H1 (cell line): ENCODE data around the gene TADA2B. TPM values are rescaled to one million over a fixed set of nuclear protein-coding genes. Genes with fewer than 3 reads are reported as not detected.

Experiments
- CTCF ChIA-PET: fragments of 300-600 bp; sonication (Branson Sonifier 250); formaldehyde crosslinking; loops from one replicate; lab custom pipeline; 2021; ENCODE audit not compliant: partially characterized antibody; lab: Charles Lee
- POLR2A ChIA-PET: fragments of 300-600 bp; sonication (Branson Sonifier 250); formaldehyde crosslinking; loops from one replicate; lab custom pipeline; 2021; ENCODE audit warnings: inconsistent platforms; ENCODE audit not compliant: partially characterized antibody; lab: Charles Lee
- DNase-seq, 2 experiments: peaks; one replicate each; pipeline versions ENCODE4 v3.0.0 to v3.0.0-alpha.2; 2010 to 2022; ENCODE audit warnings: low spot score in 2 of 2, low read depth in 1 of 2, mixed read lengths in 1 of 2
- FAIRE-seq: peaks from 2 replicates; lab custom pipeline; 2011; peaks lifted over from hg19 to GRCh38; lab: Jason Lieb, UNC
- H2AFZ ChIP-seq: 2 replicates; pipeline ENCODE4 v1.8.1; 2012; ENCODE audit warnings: low read length, inconsistent platforms
- H2AK5ac ChIP-seq: 2 replicates; pipeline ENCODE4 v1.6.1; 2013; ENCODE audit warnings: low read depth, low read length
- H2BK120ac ChIP-seq: replicated peaks from 2 replicates; pipeline ENCODE3; 2013; ENCODE audit warnings: low read depth, low read length, inconsistent platforms
- H2BK12ac ChIP-seq: 2 replicates; pipeline ENCODE4 v1.6.1; 2013; ENCODE audit warnings: low read depth, low read length
- H2BK15ac ChIP-seq: 2 replicates; pipeline ENCODE4 v1.6.1; 2013; ENCODE audit warnings: low read length
- H2BK20ac ChIP-seq: 2 replicates; pipeline ENCODE4 v1.6.1; 2013; ENCODE audit warnings: low read length
- H2BK5ac ChIP-seq: 2 replicates; pipeline ENCODE4 v1.6.1; 2013; ENCODE audit warnings: low read depth, low read length
- H3K14ac ChIP-seq: 2 replicates; pipeline ENCODE4 v1.6.1; 2013; ENCODE audit warnings: inconsistent platforms; ENCODE audit not compliant: insufficient read length
- H3K18ac ChIP-seq: 2 replicates; pipeline ENCODE4 v1.6.1; 2013; ENCODE audit warnings: low read length; ENCODE audit errors: extremely low read depth
- H3K23ac ChIP-seq: 2 replicates; pipeline ENCODE4 v1.6.1; 2013; ENCODE audit warnings: inconsistent platforms; ENCODE audit not compliant: insufficient read length
- H3K23me2 ChIP-seq: 2 replicates; pipeline ENCODE4 v1.6.1; 2013; ENCODE audit warnings: low read depth, low read length
- H3K27ac ChIP-seq: 2 replicates; pipeline ENCODE4 v1.6.1; 2011; ENCODE audit warnings: low read depth, low read length, inconsistent platforms
- H3K27me3 ChIP-seq, 4 experiments: replicated peaks in 1 of 4; 1 replicate in 1 of 4; 2 replicates in 3 of 4; pipeline versions ENCODE4 v1.6.1 to v1.8.1; 2011 to 2013; ENCODE audit warnings: low read length in 3 of 4, mild to moderate bottlenecking in 3 of 4, inconsistent platforms in 2 of 4, mixed read lengths in 2 of 4, moderate library complexity in 1 of 4; ENCODE audit not compliant: control insufficient read depth in 3 of 4, insufficient read depth in 3 of 4; ENCODE audit errors: extremely low read depth in 1 of 4
- H3K36me3 ChIP-seq, 4 experiments: 2 replicates each; pipeline versions ENCODE4 v1.6.1 to v1.8.1; 2011 to 2013; ENCODE audit warnings: mild to moderate bottlenecking in 4 of 4, low read length in 3 of 4, moderate library complexity in 2 of 4, control low read depth in 1 of 4, inconsistent platforms in 1 of 4; ENCODE audit not compliant: insufficient read depth in 4 of 4, control insufficient read depth in 2 of 4
- H3K4ac ChIP-seq: replicated peaks from 2 replicates; pipeline ENCODE3; 2013; ENCODE audit warnings: low read length, low read depth, mixed read lengths, inconsistent platforms; ENCODE audit not compliant: insufficient read length
- H3K4me1 ChIP-seq, 4 experiments: replicated peaks in 1 of 4; 1 replicate in 1 of 4; 2 replicates in 3 of 4; pipeline versions ENCODE4 v1.6.1 to v1.8.1; 2011 to 2013; ENCODE audit warnings: low read length in 3 of 4, inconsistent platforms in 2 of 4, mixed read lengths in 1 of 4; ENCODE audit not compliant: insufficient read depth in 4 of 4, control insufficient read depth in 3 of 4
- H3K4me2 ChIP-seq, 2 experiments: 2 replicates each; pipeline versions ENCODE4 v1.6.1 to v1.8.1; 2011 to 2013; ENCODE audit warnings: low read depth in 2 of 2, low read length in 2 of 2, control low read depth in 1 of 2, inconsistent platforms in 1 of 2, mild to moderate bottlenecking in 1 of 2; ENCODE audit not compliant: insufficient read depth in 1 of 2
- H3K4me3 ChIP-seq, 4 experiments: fragments of 200-600, 300-600 bp in 1 of 4; sonication (generic), shearing (Covaris generic), sonication (Bioruptor Twin) in 1 of 4; 2 replicates each; pipeline versions ENCODE4 v1.5.1 to v1.8.1; 2011 to 2016; ENCODE audit warnings: low read length in 4 of 4, low read depth in 3 of 4, control low read depth in 2 of 4, inconsistent platforms in 2 of 4, mild to moderate bottlenecking in 2 of 4, mixed read lengths in 1 of 4, moderate library complexity in 1 of 4; ENCODE audit not compliant: insufficient read depth in 2 of 4; ENCODE audit errors: extremely low read depth in 1 of 4
- H3K56ac ChIP-seq: replicated peaks from 2 replicates; pipeline ENCODE3; 2013; ENCODE audit warnings: low read depth, mild to moderate bottlenecking, mixed read lengths, low read length, inconsistent platforms; ENCODE audit not compliant: insufficient read length
- H3K79me1 ChIP-seq: 2 replicates; pipeline ENCODE4 v1.6.1; 2013; ENCODE audit warnings: low read depth, low read length, control low read depth
- H3K79me2 ChIP-seq, 2 experiments: 2 replicates each; pipeline versions ENCODE4 v1.6.1 to v1.8.1; 2012 to 2013; ENCODE audit warnings: low read length in 2 of 2, mild to moderate bottlenecking in 2 of 2, inconsistent platforms in 1 of 2; ENCODE audit not compliant: insufficient read depth in 2 of 2, control insufficient read depth in 1 of 2
- H3K9ac ChIP-seq, 4 experiments: replicated peaks in 1 of 4; 1 replicate in 1 of 4; 2 replicates in 3 of 4; pipeline versions ENCODE4 v1.6.1 to v1.8.1; 2011 to 2013; ENCODE audit warnings: low read depth in 3 of 4, low read length in 3 of 4, control low read depth in 2 of 4, mild to moderate bottlenecking in 2 of 4, moderate library complexity in 2 of 4, inconsistent platforms in 1 of 4; ENCODE audit errors: extremely low read depth in 1 of 4
- H3K9me3 ChIP-seq, 2 experiments: 2 replicates each; pipeline versions ENCODE4 v1.6.1 to v1.8.1; 2012 to 2013; ENCODE audit warnings: mild to moderate bottlenecking in 2 of 2, moderate library complexity in 2 of 2, control low read depth in 1 of 2, inconsistent platforms in 1 of 2, low read depth in 1 of 2, low read length in 1 of 2, mixed read lengths in 1 of 2; ENCODE audit not compliant: insufficient read depth in 2 of 2
- H4K20me1 ChIP-seq, 2 experiments: replicated peaks in 1 of 2; 2 replicates each; pipeline versions ENCODE3 to v1.8.1; 2011 to 2013; ENCODE audit warnings: inconsistent platforms in 2 of 2, low read length in 2 of 2, mild to moderate bottlenecking in 1 of 2; ENCODE audit not compliant: insufficient read depth in 2 of 2, control insufficient read depth in 1 of 2
- H4K5ac ChIP-seq: 2 replicates; pipeline ENCODE4 v1.6.1; 2013; ENCODE audit warnings: low read length, low read depth, mixed read lengths, inconsistent platforms; ENCODE audit not compliant: insufficient read length
- H4K8ac ChIP-seq: 2 replicates; pipeline ENCODE4 v1.8.0; 2013; ENCODE audit warnings: mild to moderate bottlenecking, moderate library complexity, low read length, inconsistent platforms; ENCODE audit not compliant: insufficient read depth; ENCODE audit errors: extremely low read depth
- H4K91ac ChIP-seq: replicated peaks from 2 replicates; pipeline ENCODE3; 2013; ENCODE audit warnings: low read length, mixed read lengths, inconsistent platforms; ENCODE audit not compliant: insufficient read length
- CREB1 ChIP-seq: IDR thresholded peaks from 2 replicates; pipeline ENCODE4 v1.6.1; 2012; ENCODE audit warnings: inconsistent platforms
- CTBP2 ChIP-seq: IDR thresholded peaks from 2 replicates; pipeline ENCODE4 v1.7.0; 2011; ENCODE audit warnings: borderline replicate concordance, mild to moderate bottlenecking, moderate library complexity, mixed read lengths, low read length; ENCODE audit not compliant: insufficient read depth, insufficient read length
- EGR1 ChIP-seq: IDR thresholded peaks from 2 replicates; pipeline ENCODE4 v1.6.1; 2011; ENCODE audit warnings: low read depth, low read length, borderline replicate concordance
- GABPA ChIP-seq: IDR thresholded peaks from 2 replicates; pipeline ENCODE4 v1.6.1; 2011; ENCODE audit warnings: mild to moderate bottlenecking, low read length, moderate library complexity, borderline replicate concordance; ENCODE audit not compliant: insufficient read depth
- HDAC2 ChIP-seq, 2 experiments: fragments of 300-600 bp in 1 of 2; sonication (generic) in 1 of 2; IDR thresholded peaks; 2 replicates each; pipeline ENCODE4 v1.6.1; 2011 to 2012; ENCODE audit warnings: low read depth in 2 of 2, low read length in 2 of 2, mild to moderate bottlenecking in 2 of 2, moderate library complexity in 2 of 2, borderline replicate concordance in 1 of 2, inconsistent platforms in 1 of 2
- KDM1A ChIP-seq: fragments of 200-600, 300-600 bp; sonication (generic); IDR thresholded peaks from 2 replicates; pipeline ENCODE4 v1.7.1; 2016; ENCODE audit warnings: mild to moderate bottlenecking, low read length, borderline replicate concordance
- MAFK ChIP-seq: IDR thresholded peaks from 2 replicates; pipeline ENCODE4 v1.6.1; 2012; ENCODE audit warnings: low read depth, mild to moderate bottlenecking, improper control_type of control experiment, low read length
- POLR2A ChIP-seq, 2 experiments: IDR thresholded peaks; 1 replicate in 1 of 2; 2 replicates in 1 of 2; pipeline ENCODE4 v1.6.1; 2011; ENCODE audit warnings: low read depth in 2 of 2, low read length in 2 of 2, mild to moderate bottlenecking in 2 of 2; ENCODE audit errors: control extremely low read depth in 1 of 2
- SP1 ChIP-seq: IDR thresholded peaks from 2 replicates; pipeline ENCODE4 v1.6.1; 2011; ENCODE audit warnings: low read depth, low read length
- SRF ChIP-seq: IDR thresholded peaks from 2 replicates; pipeline ENCODE4 v1.6.1; 2011; ENCODE audit warnings: mild to moderate bottlenecking, low read depth, low read length, moderate library complexity
- TBP ChIP-seq: IDR thresholded peaks from 2 replicates; pipeline ENCODE4 v1.6.1; 2011; ENCODE audit warnings: low read depth, low read length, improper control_type of control experiment
- WGBS, 2 experiments: shearing (Covaris generic) in 1 of 2; methylation state at CpG; one replicate each; pipeline versions ENCODE4 v1.1.6 to v1.1.7; 2013 to 2015; ENCODE audit warnings: low lambda C conversion rate in 2 of 2, mixed read lengths in 2 of 2, inconsistent platforms in 1 of 2, low coverage in 1 of 2, missing lambda C conversion rate in 1 of 2; ENCODE audit not compliant: insufficient replicate concordance in 2 of 2, insufficient coverage in 1 of 2, insufficient read length in 1 of 2; ENCODE audit errors: extremely low coverage in 1 of 2, missing lambda C conversion rate in 1 of 2; 5-methylcytosine and 5-hydroxymethylcytosine counted together
- polyA plus RNA-seq, 7 experiments: library from polyadenylated mRNA; depleted of rRNA in 3 of 7; stranded (reverse) in 5 of 7; unstranded in 2 of 7; fragments of >200 nt in 5 of 7; fragments of 200-250 nt in 2 of 7; gene quantifications; 1 replicate in 5 of 7; 2 replicates in 1 of 7; 4 replicates in 1 of 7; pipeline versions ENCODE4 v1.2.1 to v1.2.3, GENCODE V29; 2011 to 2013; ENCODE audit warnings: missing spikeins in 2 of 7, mixed read lengths in 2 of 7
- total RNA-seq: library from RNA; stranded (reverse); fragmentation: NEBNext Ultra II Directional; extraction: Animal tissue kit (Norgen Biotek cat#: 25700); gene quantifications from 2 replicates; pipeline ENCODE4 v1.2.1, GENCODE V29; 2021

The TADA2B gene
- total and polyA plus RNA-seq, 2 of the 8 experiments (the other 6 are each of a cell fraction or from before 2014, with no cell fraction given): 5.7 to 12.1 TPM

DNA sequence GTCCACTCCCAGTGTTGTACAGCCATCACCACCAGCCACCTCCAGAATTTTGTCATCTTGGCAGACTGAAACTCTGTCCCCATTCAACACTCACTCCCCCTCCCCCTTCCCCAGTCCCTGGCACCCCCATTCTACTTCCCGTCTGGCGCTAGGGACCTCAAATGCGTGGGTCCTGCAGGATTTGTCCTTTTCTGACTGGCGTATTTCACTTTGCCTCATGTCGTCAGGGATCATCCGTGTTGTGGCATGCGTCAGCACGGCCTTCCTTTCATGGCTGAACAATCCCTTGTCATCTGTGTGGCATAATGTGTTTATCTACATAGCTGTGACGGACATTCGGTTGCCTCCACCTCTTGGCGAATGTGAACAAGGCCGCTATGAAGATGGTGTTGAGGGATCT lies 5.5 kb downstream of the TADA2B start:
- Histone ChIP-seq H3K4me2 (no peak overlapping the region), H3K4ac (no peak overlapping the region), H3K27ac (no peak overlapping the region), H3K36me3 (no peaks in the 10 kb centered on the region), H3K56ac (no peak overlapping the region), H2BK20ac (no peak overlapping the region), H3K79me1 (peaks cover 47% of the 10 kb centered on the region), H3K9me3 (no peaks in the 10 kb centered on the region), H2AK5ac (no peak overlapping the region), H3K4me1 (peaks cover 0 to 13% (median 2%) of the 10 kb centered on the region in 4 experiments; a peak in 5 of 7 replicates), H2BK120ac (no peak overlapping the region), H3K18ac (no peak overlapping the region), H2BK15ac (no peak overlapping the region), H2AFZ (no peak overlapping the region), H3K4me3 (no peak overlapping the region), H4K8ac (no peak overlapping the region), H2BK12ac (no peak overlapping the region), H4K20me1 (peaks cover 7 to 34% of the 10 kb centered on the region in 2 experiments), H4K5ac (no peak overlapping the region), H3K79me2 (peaks cover 3 to 49% of the 10 kb centered on the region in 2 experiments; a peak in 3 of 4 replicates), H4K91ac (no peak overlapping the region), H3K23ac (no peak overlapping the region), H3K23me2 (peaks cover 6% of the 10 kb centered on the region; the same call in 1 of the 2 replicates), H3K27me3 (peaks cover 0 to 10% (median 4%) of the 10 kb centered on the region in 4 experiments; a peak in 4 of 7 replicates), H3K9ac (no peak overlapping the region), H3K14ac (no peak overlapping the region), H2BK5ac (no peak overlapping the region; the same call in 1 of the 2 replicates)
- CTCF ChIA-PET: interaction anchor here (0.8 to 9.7 kb wide), 2 partner anchors 18 to 21 kb away, joined by 4 to 108 read pairs; partner anchors contain the start of gene GRPEL1
- whole genome bisulfite sequencing, 2 experiments: 95% methylated on average over 12 of the region's 12 CpGs; no CpG with 5 or more reads in 1 of the 2 experiments
- FAIRE-seq (no peak), DNase-seq (no peak)
- POLR2A ChIA-PET: interaction anchor here (1.3 kb wide), 1 partner anchor 19 kb away, joined by 5 read pairs; the partner anchor contains the start of gene GRPEL1
- no peak for TF ChIP-seq EGR1
- TF ChIP-seq SRF: no peak
- no peak for TF ChIP-seq MAFK
- no peak for TF ChIP-seq CTBP2
- TF ChIP-seq GABPA: no peak
- no peak for TF ChIP-seq CREB1
- TF ChIP-seq POLR2A (IDR thresholded peaks at IDR 0.05; ENCODE audit: control extremely low read depth in 1 of 2, low read depth in 2 of 2, low read length in 2 of 2): no peak
- TF ChIP-seq HDAC2 (IDR thresholded peaks at IDR 0.05; ENCODE audit: borderline replicate concordance in 1 of 2, low read depth in 2 of 2, low read length in 2 of 2): no peak
- TF ChIP-seq SP1: no peak
- no peak for TF ChIP-seq TBP
- no peak for TF ChIP-seq KDM1A
